Coronary artery (tissue), 2 donors: ENCODE data around the gene SUPT5H.

Experiments used
- DNase-seq: peaks from one replicate; pipeline ENCODE4 v3.0.0-alpha.2; 2017; ENCODE audit warnings: low spot score
- H3K27ac ChIP-seq, 2 donors: fragments of 200-600 bp; sonication (generic); one replicate each; pipeline ENCODE4 v1.5.1; 2016 to 2019
- H3K4me3 ChIP-seq: fragments of 200-600 bp; sonication (generic); 2 replicates; pipeline ENCODE4 v1.5.1; 2016; ENCODE audit warnings: mild to moderate bottlenecking, moderate library complexity
- TF ChIP-seq, protein P1 (sequence below): fragments of 200-600 bp; sonication (generic); IDR thresholded peaks from one replicate; pipeline ENCODE4 v1.5.1; 2019; ENCODE audit warnings: antibody characterized with exemption

SUPT5H gene

DNA sequence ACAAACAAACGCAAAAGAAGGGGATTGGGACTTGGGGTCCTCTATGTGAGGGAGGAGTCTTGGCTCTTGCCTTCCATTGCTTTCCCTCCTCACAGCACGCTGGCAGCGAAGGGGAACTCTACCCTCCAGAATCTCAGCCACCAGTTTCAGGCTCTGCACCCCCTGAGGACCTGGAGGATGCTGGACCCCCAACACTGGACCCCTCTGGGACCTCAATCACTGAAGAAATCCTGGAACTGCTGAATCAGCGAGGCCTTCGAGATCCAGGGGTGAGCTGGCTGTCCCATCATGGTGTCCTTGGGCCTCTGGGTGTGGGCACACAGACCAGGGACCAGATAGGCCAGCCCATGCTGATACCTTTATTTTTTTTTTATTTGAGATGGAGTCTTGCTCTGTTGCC, 23.4 kb upstream of the SUPT5H start:
- no peak for DNase-seq

DNA sequence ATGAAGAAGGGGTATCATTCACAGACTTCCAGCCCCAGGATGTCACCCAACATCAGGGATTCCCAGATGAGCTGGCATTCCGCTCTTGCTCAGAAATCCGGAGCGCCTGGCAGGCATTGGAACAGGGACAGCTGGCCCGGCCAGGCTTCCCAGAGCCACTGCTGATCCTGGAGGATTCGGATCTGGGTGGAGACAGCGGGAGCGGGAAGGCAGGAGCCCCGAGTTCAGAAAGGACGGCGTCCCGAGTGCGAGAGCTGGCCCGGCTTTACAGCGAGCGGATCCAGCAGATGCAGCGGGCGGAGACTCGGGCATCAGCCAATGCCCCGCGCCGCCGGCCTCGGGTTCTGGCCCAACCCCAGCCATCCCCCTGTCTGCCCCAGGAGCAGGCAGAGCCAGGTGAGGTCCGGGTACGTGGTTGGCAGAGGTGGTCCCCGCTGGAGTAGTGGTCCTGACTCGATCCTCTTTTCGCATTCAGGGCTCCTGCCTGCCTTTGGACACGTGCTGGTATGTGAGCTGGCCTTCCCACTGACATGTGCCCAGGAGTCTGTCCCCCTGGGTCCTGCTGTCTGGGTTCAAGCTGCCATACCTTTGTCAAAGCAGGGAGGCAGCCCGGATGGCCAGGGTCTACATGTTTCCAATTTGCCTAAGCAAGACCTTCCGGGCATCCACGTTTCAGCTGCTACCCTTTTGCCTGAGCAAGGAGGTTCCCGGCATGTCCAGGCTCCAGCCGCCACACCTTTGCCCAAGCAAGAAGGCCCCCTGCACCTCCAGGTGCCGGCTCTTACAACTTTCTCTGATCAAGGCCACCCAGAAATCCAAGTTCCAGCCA, 21.9 kb upstream of the SUPT5H start:
- TF ChIP-seq, protein P1, sequence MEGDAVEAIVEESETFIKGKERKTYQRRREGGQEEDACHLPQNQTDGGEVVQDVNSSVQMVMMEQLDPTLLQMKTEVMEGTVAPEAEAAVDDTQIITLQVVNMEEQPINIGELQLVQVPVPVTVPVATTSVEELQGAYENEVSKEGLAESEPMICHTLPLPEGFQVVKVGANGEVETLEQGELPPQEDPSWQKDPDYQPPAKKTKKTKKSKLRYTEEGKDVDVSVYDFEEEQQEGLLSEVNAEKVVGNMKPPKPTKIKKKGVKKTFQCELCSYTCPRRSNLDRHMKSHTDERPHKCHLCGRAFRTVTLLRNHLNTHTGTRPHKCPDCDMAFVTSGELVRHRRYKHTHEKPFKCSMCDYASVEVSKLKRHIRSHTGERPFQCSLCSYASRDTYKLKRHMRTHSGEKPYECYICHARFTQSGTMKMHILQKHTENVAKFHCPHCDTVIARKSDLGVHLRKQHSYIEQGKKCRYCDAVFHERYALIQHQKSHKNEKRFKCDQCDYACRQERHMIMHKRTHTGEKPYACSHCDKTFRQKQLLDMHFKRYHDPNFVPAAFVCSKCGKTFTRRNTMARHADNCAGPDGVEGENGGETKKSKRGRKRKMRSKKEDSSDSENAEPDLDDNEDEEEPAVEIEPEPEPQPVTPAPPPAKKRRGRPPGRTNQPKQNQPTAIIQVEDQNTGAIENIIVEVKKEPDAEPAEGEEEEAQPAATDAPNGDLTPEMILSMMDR = no peak
- DNase-seq = peak; percentile 70
- no peak overlapping the region for H3K27ac ChIP-seq
- no peak overlapping the region for H3K4me3 ChIP-seq

More for the DNA sequence above, 23.4 kb upstream of the SUPT5H start:
- TF ChIP-seq, protein P1 = no peak
- H3K4me3 ChIP-seq = no peak overlapping the region
- H3K27ac ChIP-seq = no peak overlapping the region

DNA sequence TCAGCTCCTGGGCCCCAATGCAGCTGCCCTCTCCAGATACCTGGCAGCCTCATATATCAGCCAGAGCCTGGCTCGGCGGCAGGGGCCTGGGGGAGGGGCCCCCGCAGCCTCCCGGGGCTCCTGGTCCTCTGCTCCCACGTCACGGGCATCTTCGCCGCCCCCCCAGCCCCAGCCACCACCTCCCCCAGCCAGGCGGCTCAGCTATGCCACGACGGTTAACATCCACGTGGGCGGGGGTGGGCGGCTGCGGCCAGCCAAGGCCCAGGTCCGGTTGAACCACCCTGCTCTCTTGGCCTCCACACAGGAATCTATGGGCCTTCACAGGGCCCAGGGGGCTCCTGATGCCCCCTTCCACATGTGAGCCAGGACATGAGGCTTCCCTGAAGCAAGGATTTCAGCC, 20.4 kb upstream of the SUPT5H start:
- H3K4me3 ChIP-seq = no peak overlapping the region
- peak; percentile 72 for DNase-seq
- H3K27ac ChIP-seq = no peak overlapping the region
- TF ChIP-seq, protein P1 = no peak

DNA sequence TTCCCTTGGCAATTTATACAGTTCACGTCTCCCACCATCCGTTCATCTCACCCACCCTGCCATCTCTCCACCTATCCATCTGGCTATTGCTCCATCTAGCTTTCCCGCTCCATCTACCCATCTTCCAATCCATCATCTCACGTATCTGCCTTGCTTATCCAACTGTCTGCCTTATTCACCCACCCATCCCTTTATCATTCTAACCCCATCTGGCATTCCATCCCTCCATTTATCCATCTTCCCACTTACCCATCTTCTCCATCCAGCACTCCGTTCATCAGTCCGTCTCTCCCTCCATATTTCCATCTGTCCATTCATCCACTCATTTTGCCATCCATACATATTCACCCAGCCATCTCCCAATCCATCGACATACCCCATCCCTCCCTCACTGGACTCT, 19.6 kb upstream of the SUPT5H start:
- Histone ChIP-seq H3K4me3 (no peak overlapping the region), H3K27ac (no peak overlapping the region)
- no peak for DNase-seq
- TF ChIP-seq, protein P1 = no peak

DNA sequence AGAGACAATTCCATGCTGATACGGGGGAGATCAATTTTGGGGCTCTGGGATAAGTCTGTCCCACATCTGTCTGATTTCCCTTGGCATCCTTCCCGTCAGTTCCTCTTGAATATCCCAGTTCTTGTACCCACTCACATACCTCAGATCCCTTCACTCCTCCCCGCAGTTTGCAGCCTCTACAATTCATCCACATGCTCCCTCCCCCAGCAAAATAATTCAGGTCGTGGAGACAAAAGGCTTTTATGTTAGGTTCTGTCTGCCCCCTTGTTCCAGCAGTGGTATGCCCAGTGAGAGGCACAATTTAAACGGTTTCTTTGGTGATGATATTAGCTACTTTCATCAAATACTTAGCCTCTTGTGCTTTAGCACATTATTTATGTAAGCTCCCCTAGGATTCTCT, 19.2 kb upstream of the SUPT5H start:
- no peak overlapping the region for H3K27ac ChIP-seq
- TF ChIP-seq, protein P1 = no peak
- no peak for DNase-seq
- H3K4me3 ChIP-seq = no peak overlapping the region

DNA sequence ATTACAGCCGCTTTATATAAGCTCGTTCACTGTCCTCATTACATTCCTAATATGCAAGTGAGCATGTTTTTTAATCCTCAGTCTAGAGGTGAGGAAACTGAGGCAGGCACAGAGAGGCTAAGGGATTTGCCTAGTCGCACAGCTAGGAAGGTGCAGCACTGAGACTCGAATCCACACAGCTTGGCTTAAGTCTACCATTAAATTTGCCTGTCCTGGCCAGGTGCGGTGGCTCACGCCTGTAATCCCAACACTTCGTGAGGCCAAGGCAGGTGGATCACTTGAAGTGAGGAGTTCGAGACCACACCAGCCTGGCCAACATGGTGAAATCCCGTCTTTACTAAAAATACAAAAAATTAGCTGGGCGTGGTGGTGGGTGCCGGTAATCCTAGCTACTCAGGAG, 17.7 kb upstream of the SUPT5H start:
- no peak overlapping the region for H3K4me3 ChIP-seq
- DNase-seq = no peak
- TF ChIP-seq, protein P1 = no peak
- H3K27ac ChIP-seq = peak overlapping the region in 1 of 2 donors; percentile 88
